IgD-negative memory B cell (primary cell): ENCODE measurements around the gene ORAI2. TPM values are rescaled to one million over a fixed set of nuclear protein-coding genes. Genes with fewer than 3 reads are reported as not detected.
A peak's percentile ranks its signal among the peaks of the same experiment; 100 is the strongest.

Experiments used
- H3K27ac Mint-ChIP-seq, 3 donors: one replicate each; pipeline ENCODE4 v1.8.0; 2020 to 2022; ENCODE audit warnings: mild to moderate bottlenecking in 3 of 3, mixed read lengths in 3 of 3, moderate library complexity in 1 of 3
- H3K27me3 Mint-ChIP-seq: one replicate; pipeline ENCODE4 v1.8.0; 2021; ENCODE audit warnings: mixed read lengths
- H3K36me3 Mint-ChIP-seq: one replicate; pipeline ENCODE4 v1.8.0; 2020; ENCODE audit warnings: mild to moderate bottlenecking, mixed read lengths
- H3K4me1 Mint-ChIP-seq, 3 donors: one replicate each; pipeline ENCODE4 v1.8.0; 2020 to 2022; ENCODE audit warnings: mixed read lengths in 3 of 3, mild to moderate bottlenecking in 1 of 3
- H3K4me3 Mint-ChIP-seq, 4 donors: one replicate each; pipeline ENCODE4 v1.8.0; 2020 to 2022; ENCODE audit warnings: mild to moderate bottlenecking in 4 of 4, mixed read lengths in 4 of 4, moderate library complexity in 3 of 4
- H3K9me3 Mint-ChIP-seq, 3 donors: one replicate each; pipeline ENCODE4 v1.8.0; 2020 to 2021; ENCODE audit warnings: mixed read lengths in 3 of 3, mild to moderate bottlenecking in 1 of 3
- polyA plus RNA-seq: library from polyadenylated mRNA; unstranded; fragments of 300-500 nt; fragmentation: Illumina TruSeq; gene quantifications from one replicate; pipeline ENCODE4 v1.2.3, GENCODE V29; 2021

The ORAI2 gene
- polyA plus RNA-seq, 1 donor from 2014 or later, result 290 TPM

GRCh38 chr7:102425639-102426267 is 7.6 kb upstream of the ORAI2 start:
- Mint-ChIP-seq H3K27me3 (peaks cover 2% of the 10 kb centered on the region), H3K4me3 (peak overlapping the region; percentile 67 to 95 (median 93)), H3K4me1 (peaks cover 34 to 63% (median 62%) of the 10 kb centered on the region in 3 donors), H3K9me3 (no peaks in the 10 kb centered on the region), H3K36me3 (peaks cover 2% of the 10 kb centered on the region), H3K27ac (peak overlapping the region; percentile 100)

- H3K27ac Mint-ChIP-seq, result peak overlapping the region; percentile 100
- peak overlapping the region; percentile 67 to 95 (median 93) for H3K4me3 Mint-ChIP-seq
- no peaks in the 10 kb centered on the region for H3K9me3 Mint-ChIP-seq
- H3K27me3 Mint-ChIP-seq, result no peaks in the 10 kb centered on the region
- H3K36me3 Mint-ChIP-seq, result peaks cover 2% of the 10 kb centered on the region
- peaks cover 30 to 65% (median 64%) of the 10 kb centered on the region in 3 donors for H3K4me1 Mint-ChIP-seq
These were observed 6.9 kb upstream of the ORAI2 start for GRCh38 chr7:102426268-102427018.

- Mint-ChIP-seq H3K36me3 (peaks cover 2% of the 10 kb centered on the region), H3K27me3 (no peaks in the 10 kb centered on the region), H3K27ac (peak overlapping the region; percentile 100), H3K9me3 (no peaks in the 10 kb centered on the region), H3K4me1 (peaks cover 36 to 67% (median 66%) of the 10 kb centered on the region in 3 donors), H3K4me3 (peak overlapping the region; percentile 67 to 95 (median 93))
These were observed 6.4 kb upstream of the ORAI2 start for GRCh38 chr7:102427019-102427405.

DNA sequence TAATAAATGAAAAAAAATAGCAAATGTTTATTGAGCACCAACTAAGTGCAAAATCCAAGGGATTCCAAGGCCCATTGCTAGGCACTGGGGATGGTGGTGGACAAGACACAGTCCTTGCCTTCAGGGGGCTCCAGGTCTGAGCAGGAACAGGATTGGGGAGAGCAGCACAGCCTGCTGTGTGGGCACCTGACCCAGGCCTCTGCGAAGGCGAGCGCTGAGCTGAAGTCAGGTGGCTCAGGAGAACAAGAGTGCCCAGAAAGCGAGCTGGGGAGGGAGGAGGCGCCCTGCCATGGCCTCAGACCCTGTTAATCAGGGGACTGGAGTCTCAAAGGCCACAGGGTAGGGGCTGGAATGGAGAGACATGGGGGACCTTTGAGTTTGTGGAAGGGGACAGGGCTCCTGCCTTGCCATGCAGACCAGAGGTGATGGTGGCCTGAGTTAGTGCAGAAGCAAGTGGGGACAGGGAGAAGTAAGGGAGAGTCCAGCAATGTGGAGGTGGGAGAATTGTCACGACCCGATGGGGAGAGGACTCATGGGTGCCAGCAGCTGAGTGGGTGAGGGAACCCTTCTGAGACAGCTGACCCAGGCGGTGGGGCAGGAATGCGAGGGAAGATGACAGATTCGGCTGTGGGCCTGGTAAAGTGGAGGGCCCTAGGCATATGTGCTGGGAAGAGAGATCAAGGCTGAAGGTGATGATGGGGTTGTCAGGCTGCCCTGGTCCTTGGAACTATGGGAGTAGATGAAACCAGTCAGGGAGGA is 4.1 kb upstream of the ORAI2 start:
- Mint-ChIP-seq H3K9me3 (no peaks in the 10 kb centered on the region), H3K4me1 (peaks cover 36 to 60% (median 59%) of the 10 kb centered on the region in 3 donors), H3K36me3 (peaks cover 3% of the 10 kb centered on the region), H3K4me3 (peak overlapping the region in 3 of 4 donors; percentile 70 to 79 (median 77)), H3K27me3 (no peaks in the 10 kb centered on the region), H3K27ac (peak overlapping the region; percentile 86 to 94 (median 91))

DNA sequence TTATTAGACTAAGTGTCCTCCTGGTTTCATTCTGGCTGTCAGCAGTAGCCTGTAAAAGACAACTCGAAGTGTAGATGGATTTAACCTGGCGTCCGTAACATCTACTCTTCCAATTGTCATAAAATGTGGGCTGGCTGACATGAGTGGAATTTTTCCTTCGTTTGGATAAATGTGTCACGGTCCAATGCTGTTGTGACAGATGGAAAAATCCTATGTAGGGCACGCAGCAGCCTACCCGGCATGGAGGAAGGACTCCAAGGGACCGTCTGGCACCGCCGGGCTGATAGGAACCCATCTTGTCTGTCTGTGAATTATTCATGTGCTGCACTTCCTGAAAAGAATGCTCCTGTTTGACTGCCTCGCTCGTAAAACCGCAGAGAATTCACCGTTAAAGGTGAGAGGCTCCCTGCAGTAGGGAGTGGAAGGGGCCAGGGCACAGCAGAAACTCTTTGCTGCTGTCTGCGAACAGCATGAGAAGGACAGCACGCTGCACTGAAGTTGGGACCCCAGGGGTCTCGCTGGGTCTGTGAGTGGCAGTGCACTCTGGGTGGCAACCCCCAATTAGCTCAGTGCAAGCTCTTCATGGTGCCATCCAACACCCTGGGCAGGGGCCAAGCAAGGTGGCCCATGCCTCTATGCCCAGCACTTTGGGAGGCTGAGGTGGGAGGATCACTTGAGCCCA is 1.6 kb upstream of the ORAI2 start:
- Mint-ChIP-seq H3K4me1 (peaks cover 19 to 54% (median 53%) of the 10 kb centered on the region in 3 donors), H3K9me3 (no peaks in the 10 kb centered on the region), H3K27ac (peak overlapping the region; percentile 98 to 100 (median 99)), H3K27me3 (no peaks in the 10 kb centered on the region), H3K4me3 (peak overlapping the region; percentile 72 to 97 (median 92)), H3K36me3 (peaks cover 12% of the 10 kb centered on the region)

DNA sequence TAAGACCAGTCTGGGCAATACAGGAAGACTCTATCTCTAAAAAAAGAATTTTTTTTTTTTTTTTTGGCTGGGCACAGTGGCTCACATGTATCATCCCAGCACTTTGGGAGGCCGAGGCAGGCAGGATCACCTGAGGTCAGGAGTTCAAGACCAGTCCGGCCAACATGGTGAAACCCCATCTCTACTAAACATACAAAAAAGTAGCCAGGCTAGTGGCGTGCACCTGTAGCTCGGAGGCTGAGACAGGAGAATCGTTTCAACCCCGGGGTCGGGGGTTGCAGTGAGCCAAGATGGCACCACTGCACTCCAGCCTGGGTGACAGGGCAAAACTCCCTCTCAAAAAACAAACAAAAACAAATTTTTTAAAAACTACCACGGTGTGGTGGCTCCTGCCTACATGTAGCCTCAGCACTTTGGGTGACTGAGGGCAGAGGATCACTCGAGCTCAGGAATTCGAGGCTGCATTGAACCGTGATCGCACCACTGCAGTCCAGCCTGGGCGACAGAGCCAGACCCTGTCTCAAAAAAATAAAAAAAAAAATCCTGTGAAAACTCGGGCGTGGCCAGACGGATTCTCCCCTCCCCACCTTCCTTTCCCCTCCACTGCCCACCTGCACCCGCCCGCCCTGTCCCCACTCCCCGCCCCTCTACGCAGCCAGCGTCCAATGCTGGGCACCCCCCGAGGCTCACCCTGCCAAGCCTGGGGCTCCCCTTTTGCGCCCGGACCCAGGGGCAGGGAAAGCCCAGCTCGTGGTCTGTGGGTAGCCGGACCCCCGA is 745 bp upstream of the ORAI2 start:
- Mint-ChIP-seq H3K36me3 (peaks cover 12% of the 10 kb centered on the region), H3K9me3 (no peaks in the 10 kb centered on the region), H3K4me3 (peak overlapping the region; percentile 82 to 97 (median 92)), H3K4me1 (peaks cover 17 to 50% (median 45%) of the 10 kb centered on the region in 3 donors), H3K27me3 (no peaks in the 10 kb centered on the region), H3K27ac (peak overlapping the region; percentile 98 to 100 (median 99))

GRCh38 chr7:102434039-102434486 is 688 bp downstream of the ORAI2 start:
- H3K4me3 Mint-ChIP-seq, result peak overlapping the region; percentile 85 to 98 (median 95)
- peak overlapping the region; percentile 94 to 99 (median 97) for H3K27ac Mint-ChIP-seq
- no peaks in the 10 kb centered on the region for H3K27me3 Mint-ChIP-seq
- H3K9me3 Mint-ChIP-seq, result no peaks in the 10 kb centered on the region
- H3K36me3 Mint-ChIP-seq, result peaks cover 12% of the 10 kb centered on the region
- H3K4me1 Mint-ChIP-seq, result peaks cover 17 to 45% (median 42%) of the 10 kb centered on the region in 3 donors

DNA sequence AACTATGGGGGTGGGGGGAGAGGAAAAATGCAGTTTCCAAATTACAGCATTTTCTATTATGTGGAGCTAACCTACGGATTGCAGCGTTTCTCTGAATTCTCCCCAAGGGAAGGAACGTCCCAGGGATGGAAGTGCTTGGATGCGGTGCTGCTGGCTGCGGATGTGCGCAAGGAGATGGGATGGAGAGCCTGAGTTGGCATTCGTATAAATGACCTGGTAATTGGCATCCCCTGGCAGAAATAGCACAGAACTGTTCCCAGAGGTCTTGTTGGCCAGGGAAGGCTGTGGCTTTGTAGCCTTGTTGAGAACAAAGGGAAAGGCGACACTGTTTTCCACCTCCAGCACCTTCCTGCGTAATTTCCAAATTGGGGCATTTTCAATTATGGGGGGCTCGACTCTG is 2.7 kb downstream of the ORAI2 start:
- Mint-ChIP-seq H3K4me3 (peak overlapping the region; percentile 85 to 98 (median 95)), H3K27ac (peak overlapping the region in 2 of 3 donors; percentile 94 to 97), H3K9me3 (no peaks in the 10 kb centered on the region), H3K36me3 (peaks cover 13% of the 10 kb centered on the region), H3K4me1 (peaks cover 14 to 34% (median 31%) of the 10 kb centered on the region in 3 donors), H3K27me3 (no peaks in the 10 kb centered on the region)

GRCh38 chr7:102439963-102440795 is 6.8 kb downstream of the ORAI2 start:
- H3K9me3 Mint-ChIP-seq, result no peaks in the 10 kb centered on the region
- peak overlapping the region; percentile 6 to 89 (median 16) for H3K27ac Mint-ChIP-seq
- H3K4me1 Mint-ChIP-seq, result peaks cover 17 to 30% (median 29%) of the 10 kb centered on the region in 3 donors

DNA sequence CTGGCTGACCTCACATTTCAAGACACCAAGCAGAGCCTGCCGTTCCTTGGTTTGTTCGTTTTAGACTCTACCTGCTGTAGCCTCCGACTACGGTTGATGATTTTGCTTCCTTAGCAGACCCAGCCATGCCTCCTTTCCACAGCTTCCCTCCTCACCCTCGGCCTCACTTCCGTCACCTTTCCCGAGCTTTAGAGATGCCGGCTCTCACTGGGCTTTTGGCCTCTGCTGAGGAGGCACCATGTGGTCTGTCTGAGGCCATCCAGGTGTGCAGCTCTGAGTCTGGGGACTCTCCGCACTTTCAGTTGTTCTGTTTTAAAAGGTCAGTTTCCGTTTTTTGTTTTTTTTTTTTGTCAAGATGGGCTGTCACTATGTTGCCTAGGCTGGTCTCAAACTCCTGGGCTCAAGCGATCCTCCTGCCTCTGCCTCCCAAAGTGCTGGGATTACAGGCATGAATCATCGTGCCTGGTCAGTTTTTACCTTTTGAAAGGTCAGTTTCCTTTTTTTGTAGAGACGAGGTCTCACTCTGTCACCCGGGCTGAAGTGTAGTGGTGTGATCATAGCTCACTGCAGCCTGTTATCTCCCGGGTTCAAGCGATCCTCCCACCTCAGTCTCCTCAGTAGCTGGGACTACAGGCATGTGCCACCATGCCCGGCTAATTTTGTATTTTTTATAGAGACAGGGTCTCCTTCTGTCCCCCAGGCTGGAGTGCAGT is 11.7 kb downstream of the ORAI2 start:
- peak overlapping the region; percentile 76 to 89 (median 86) for H3K4me3 Mint-ChIP-seq
- peaks cover 2% of the 10 kb centered on the region for H3K27me3 Mint-ChIP-seq
- peaks cover 12 to 29% (median 28%) of the 10 kb centered on the region in 3 donors for H3K4me1 Mint-ChIP-seq

More at GRCh38 chr7:102439963-102440795, 6.8 kb downstream of the ORAI2 start:
- peak overlapping the region in 1 of 4 donors; percentile 49 for H3K4me3 Mint-ChIP-seq
- H3K36me3 Mint-ChIP-seq, result peaks cover 8% of the 10 kb centered on the region
- H3K27me3 Mint-ChIP-seq, result peaks cover 2% of the 10 kb centered on the region

DNA sequence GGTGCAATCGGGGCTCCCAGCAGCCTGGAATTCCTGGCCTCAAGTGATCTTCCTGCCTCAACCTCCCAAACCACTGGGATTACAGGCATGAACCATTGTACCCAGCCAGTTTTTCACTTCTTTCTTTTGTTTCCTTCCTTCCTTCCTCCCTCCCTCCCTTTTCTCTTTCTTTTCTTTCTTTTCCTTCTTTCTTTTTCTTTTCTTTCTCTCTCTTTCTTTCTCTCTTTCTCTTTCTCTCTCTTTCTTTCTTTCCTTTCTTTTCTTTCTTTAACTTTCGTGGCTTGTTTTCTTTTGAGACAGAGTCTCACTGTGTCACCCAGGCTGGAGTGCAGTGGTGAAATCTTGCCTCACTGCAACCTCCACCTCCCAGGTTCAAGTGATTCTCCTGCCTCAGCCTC is 12.3 kb downstream of the ORAI2 start:
- Mint-ChIP-seq H3K4me3 (peak overlapping the region in 1 of 4 donors; percentile 87), H3K27ac (peak overlapping the region; percentile 90 to 99 (median 95)), H3K36me3 (peaks cover 3% of the 10 kb centered on the region), H3K4me1 (peaks cover 17 to 31% (median 30%) of the 10 kb centered on the region in 3 donors), H3K27me3 (peaks cover 2% of the 10 kb centered on the region), H3K9me3 (no peaks in the 10 kb centered on the region)

More for the DNA sequence above, 11.7 kb downstream of the ORAI2 start:
- H3K9me3 Mint-ChIP-seq, result no peaks in the 10 kb centered on the region
- peaks cover 3% of the 10 kb centered on the region for H3K36me3 Mint-ChIP-seq
- peak overlapping the region; percentile 90 to 99 (median 95) for H3K27ac Mint-ChIP-seq

DNA sequence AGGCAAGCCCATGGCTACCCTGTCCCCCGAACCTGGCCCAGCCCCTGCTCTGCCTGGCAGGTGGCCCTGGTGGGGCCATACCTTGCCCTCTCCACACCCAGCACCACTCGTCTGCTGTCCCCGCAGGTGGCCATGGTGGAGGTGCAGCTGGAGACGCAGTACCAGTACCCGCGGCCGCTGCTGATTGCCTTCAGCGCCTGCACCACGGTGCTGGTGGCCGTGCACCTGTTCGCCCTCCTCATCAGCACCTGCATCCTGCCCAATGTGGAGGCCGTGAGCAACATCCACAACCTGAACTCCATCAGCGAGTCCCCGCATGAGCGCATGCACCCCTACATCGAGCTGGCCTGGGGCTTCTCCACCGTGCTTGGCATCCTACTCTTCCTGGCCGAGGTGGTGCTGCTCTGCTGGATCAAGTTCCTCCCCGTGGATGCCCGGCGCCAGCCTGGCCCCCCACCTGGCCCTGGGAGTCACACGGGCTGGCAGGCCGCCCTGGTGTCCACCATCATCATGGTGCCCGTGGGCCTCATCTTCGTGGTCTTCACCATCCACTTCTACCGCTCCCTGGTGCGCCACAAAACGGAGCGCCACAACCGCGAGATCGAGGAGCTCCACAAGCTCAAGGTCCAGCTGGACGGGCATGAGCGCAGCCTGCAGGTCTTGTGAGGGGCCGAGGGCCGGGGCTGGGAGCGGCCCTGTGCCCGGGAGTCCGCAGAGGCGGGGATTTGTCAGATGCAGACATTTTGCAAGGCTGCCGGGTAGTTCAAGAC is 13.2 kb downstream of the ORAI2 start:
- Mint-ChIP-seq H3K36me3 (peaks cover 3% of the 10 kb centered on the region), H3K9me3 (no peaks in the 10 kb centered on the region), H3K4me1 (peaks cover 15 to 30% (median 29%) of the 10 kb centered on the region in 3 donors), H3K27me3 (peaks cover 2% of the 10 kb centered on the region), H3K27ac (peak overlapping the region; percentile 39 to 90 (median 63)), H3K4me3 (peak overlapping the region in 2 of 4 donors; percentile 8 to 87)
